H9 (cell line): ENCODE measurements around the gene KLF15. TPM values are rescaled to one million over a fixed set of nuclear protein-coding genes. Genes with fewer than 3 reads are reported as not detected.

Source experiments
- DNase-seq: peaks from one replicate; pipeline ENCODE4 v3.0.0-alpha.2; 2017
- H2AFZ ChIP-seq: one replicate; pipeline ENCODE4 v1.6.1; 2013; ENCODE audit warnings: mild to moderate bottlenecking, low read length, control low read depth, moderate library complexity
- H2AK5ac ChIP-seq: 2 replicates; pipeline ENCODE4 v1.6.1; 2013; ENCODE audit warnings: low read length, control low read depth, mixed read lengths; ENCODE audit not compliant: insufficient read length
- H2BK120ac ChIP-seq: one replicate; pipeline ENCODE4 v1.6.1; 2013; ENCODE audit warnings: low read depth, mild to moderate bottlenecking, low read length, control low read depth, inconsistent platforms; ENCODE audit not compliant: poor library complexity, severe bottlenecking
- H2BK12ac ChIP-seq: 2 replicates; pipeline ENCODE4 v1.6.1; 2013; ENCODE audit warnings: low read length, control low read depth, mixed read lengths, low read depth; ENCODE audit not compliant: insufficient read length
- H2BK15ac ChIP-seq: 2 replicates; pipeline ENCODE4 v1.6.1; 2013; ENCODE audit warnings: low read depth, low read length, control low read depth
- H2BK20ac ChIP-seq: one replicate; pipeline ENCODE4 v1.6.1; 2013; ENCODE audit warnings: low read depth, mild to moderate bottlenecking, low read length, control low read depth, inconsistent platforms; ENCODE audit not compliant: poor library complexity, severe bottlenecking
- H2BK5ac ChIP-seq: 2 replicates; pipeline ENCODE4 v1.6.1; 2013; ENCODE audit warnings: low read length, control low read depth, mixed read lengths; ENCODE audit not compliant: insufficient read length
- H3K14ac ChIP-seq: 2 replicates; pipeline ENCODE4 v1.6.1; 2013; ENCODE audit warnings: low read length, control low read depth; ENCODE audit not compliant: insufficient read depth
- H3K18ac ChIP-seq: 2 replicates; pipeline ENCODE4 v1.6.1; 2013; ENCODE audit warnings: low read depth, mild to moderate bottlenecking, mixed read lengths, low read length, control low read depth; ENCODE audit not compliant: insufficient read length
- H3K23ac ChIP-seq: 2 replicates; pipeline ENCODE4 v1.6.1; 2013; ENCODE audit warnings: low read length, control low read depth, mixed read lengths, low read depth; ENCODE audit not compliant: insufficient read length
- H3K23me2 ChIP-seq: 2 replicates; pipeline ENCODE4 v1.6.1; 2013; ENCODE audit warnings: low read depth, mild to moderate bottlenecking, mixed read lengths, low read length, control low read depth; ENCODE audit not compliant: insufficient read length, poor library complexity, severe bottlenecking
- H3K27ac ChIP-seq: 2 replicates; pipeline ENCODE4 v1.5.1; 2013; ENCODE audit warnings: low read length, control low read depth, mixed read lengths, low read depth; ENCODE audit not compliant: insufficient read length
- H3K27me3 ChIP-seq: 2 replicates; pipeline ENCODE4 v1.6.1; 2013; ENCODE audit warnings: low read length, control low read depth, inconsistent platforms; ENCODE audit not compliant: insufficient read depth
- H3K4ac ChIP-seq: 2 replicates; pipeline ENCODE4 v1.6.1; 2013; ENCODE audit warnings: low read depth, mild to moderate bottlenecking, control low read depth, inconsistent platforms, low read length, moderate library complexity
- H3K4me1 ChIP-seq: 2 replicates; pipeline ENCODE4 v1.6.1; 2013; ENCODE audit warnings: low read length, control low read depth, inconsistent platforms; ENCODE audit not compliant: insufficient read depth
- H3K4me2 ChIP-seq: 2 replicates; pipeline ENCODE4 v1.6.1; 2013; ENCODE audit warnings: low read length, control low read depth, mixed read lengths; ENCODE audit not compliant: insufficient read length, insufficient read depth
- H3K56ac ChIP-seq: 2 replicates; pipeline ENCODE4 v1.6.1; 2013; ENCODE audit warnings: low read depth, mild to moderate bottlenecking, mixed read lengths, low read length, control low read depth; ENCODE audit not compliant: insufficient read length
- H3K79me1 ChIP-seq: 2 replicates; pipeline ENCODE4 v1.6.1; 2013; ENCODE audit warnings: low read depth, mild to moderate bottlenecking, moderate library complexity, low read length, control low read depth, inconsistent platforms; ENCODE audit not compliant: insufficient read depth, poor library complexity, severe bottlenecking
- H3K79me2 ChIP-seq: 2 replicates; pipeline ENCODE4 v1.6.1; 2013; ENCODE audit warnings: low read length, control low read depth, inconsistent platforms; ENCODE audit not compliant: insufficient read depth
- H3K9ac ChIP-seq: 2 replicates; pipeline ENCODE4 v1.6.1; 2013; ENCODE audit warnings: low read length, control low read depth, mixed read lengths; ENCODE audit not compliant: insufficient read length; ENCODE audit errors: extremely low read depth
- H3K9me3 ChIP-seq: one replicate; pipeline ENCODE4 v1.6.1; 2013; ENCODE audit warnings: low read depth, low read length, inconsistent platforms; ENCODE audit not compliant: control insufficient read depth
- H3T11ph ChIP-seq: one replicate; pipeline ENCODE4 v1.6.1; 2013; ENCODE audit warnings: mild to moderate bottlenecking, low read length, control low read depth, inconsistent platforms
- H4K20me1 ChIP-seq: one replicate; pipeline ENCODE4 v1.6.1; 2013; ENCODE audit not compliant: control insufficient read depth, insufficient read length, insufficient read depth
- H4K5ac ChIP-seq: 2 replicates; pipeline ENCODE4 v1.6.1; 2013; ENCODE audit warnings: low read depth, mild to moderate bottlenecking, mixed read lengths, low read length, control low read depth; ENCODE audit not compliant: insufficient read length
- H4K8ac ChIP-seq: replicated peaks from 2 replicates; pipeline ENCODE4 v1.6.1; 2013; ENCODE audit warnings: low read length, control low read depth, mixed read lengths, low read depth; ENCODE audit not compliant: insufficient read length
- H4K91ac ChIP-seq: 2 replicates; pipeline ENCODE4 v1.6.1; 2013; ENCODE audit warnings: low read depth, mild to moderate bottlenecking, moderate library complexity, mixed read lengths, low read length, control low read depth; ENCODE audit not compliant: insufficient read length
- H3K27ac Mint-ChIP-seq, 3 experiments: 2 replicates in 2 of 3; 3 replicates in 1 of 3; pipeline ENCODE4 v1.8.0; 2020 to 2021; ENCODE audit warnings: mixed read lengths in 3 of 3, mild to moderate bottlenecking in 1 of 3, moderate library complexity in 1 of 3
- H3K27me3 Mint-ChIP-seq: 2 replicates; pipeline ENCODE4 v1.8.0; 2021; ENCODE audit warnings: low read depth, mild to moderate bottlenecking, moderate library complexity, mixed read lengths
- H3K36me3 Mint-ChIP-seq, 3 experiments: 2 replicates in 2 of 3; 3 replicates in 1 of 3; pipeline ENCODE4 v1.8.0; 2020 to 2021; ENCODE audit warnings: low read depth in 3 of 3, mixed read lengths in 3 of 3; ENCODE audit not compliant: insufficient read depth in 1 of 3
- H3K4me1 Mint-ChIP-seq, 2 experiments: 2 replicates each; pipeline ENCODE4 v1.8.0; 2020; ENCODE audit warnings: mixed read lengths in 2 of 2
- H3K4me3 Mint-ChIP-seq, 2 experiments: 2 replicates in 1 of 2; 3 replicates in 1 of 2; pipeline ENCODE4 v1.8.0; 2020 to 2021; ENCODE audit warnings: mild to moderate bottlenecking in 2 of 2, mixed read lengths in 2 of 2, moderate library complexity in 1 of 2
- H3K9me3 Mint-ChIP-seq, 2 experiments: 2 replicates in 1 of 2; 3 replicates in 1 of 2; pipeline ENCODE4 v1.8.0; 2020; ENCODE audit warnings: mild to moderate bottlenecking in 2 of 2, mixed read lengths in 2 of 2, moderate library complexity in 1 of 2
- CTCF ChIP-seq: fragments of 200-600 bp; sonication (generic); conservative IDR thresholded peaks from 3 replicates; pipeline ENCODE4 v1.8.0; 2021; ENCODE audit warnings: antibody characterized with exemption, mild to moderate bottlenecking
- WGBS: extraction: QIAGEN DNeasy Blood & Tissue Kit; methylation state at CpG from one replicate; pipeline ENCODE4 v1.1.7; 2013; ENCODE audit warnings: missing lambda C conversion rate, low lambda C conversion rate, mixed read lengths; ENCODE audit not compliant: insufficient read length; ENCODE audit errors: extremely low coverage; 5-methylcytosine and 5-hydroxymethylcytosine counted together
- total RNA-seq: library from RNA; stranded (reverse); gene quantifications from 2 replicates; pipeline ENCODE4 v1.2.1, GENCODE V29; 2021

The KLF15 gene
- total RNA-seq, 1 experiment from 2014 or later, result 10.8 TPM

DNA sequence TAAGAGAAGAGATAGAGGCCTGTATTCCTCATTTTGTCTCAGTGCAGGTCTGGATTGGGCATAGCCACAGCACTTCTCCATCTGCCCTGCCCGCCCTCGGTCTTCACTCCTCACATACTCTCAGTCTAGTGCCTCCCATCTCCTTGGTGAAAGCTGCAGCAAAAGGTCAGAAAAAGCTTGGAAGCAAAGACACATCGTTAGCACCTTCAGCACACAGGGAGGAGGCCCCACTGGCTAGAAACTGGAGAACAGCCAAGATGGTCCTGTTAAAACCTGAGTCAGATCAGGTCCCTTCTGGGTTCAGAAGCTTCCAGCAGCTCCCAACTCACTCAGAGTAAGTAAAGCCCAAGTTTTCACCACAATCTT is 1.6 kb upstream of the KLF15 start:
- no peak overlapping the region for H2BK15ac ChIP-seq
- H3K27ac ChIP-seq, result no peak overlapping the region
- Mint-ChIP-seq H3K9me3 (no peaks in the 10 kb centered on the region), H3K27me3 (peaks cover 31% of the 10 kb centered on the region), H3K36me3 (no peaks in the 10 kb centered on the region), H3K27ac (no peak overlapping the region), H3K4me1 (peaks cover 38 to 45% of the 10 kb centered on the region in 2 experiments), H3K4me3 (peak overlapping the region in 1 of 2 experiments; percentile 8; a peak in 2 of 5 replicates)
- no peak overlapping the region for H4K8ac ChIP-seq
- no peaks in the 10 kb centered on the region for H3K79me1 ChIP-seq
- H3T11ph ChIP-seq, result no peak overlapping the region
- H3K27me3 ChIP-seq, result no peaks in the 10 kb centered on the region; the same call in 1 of the 2 replicates
- no peaks in the 10 kb centered on the region for H3K79me2 ChIP-seq
- no peak overlapping the region for H3K9ac ChIP-seq
- DNase-seq, result no peak
- H2AK5ac ChIP-seq, result no peak overlapping the region
- H2BK20ac ChIP-seq, result no peak overlapping the region
- no peak overlapping the region for H3K4ac ChIP-seq
- no peak overlapping the region for H2BK5ac ChIP-seq
- H2AFZ ChIP-seq, result no peak overlapping the region
- no peak overlapping the region for H3K4me2 ChIP-seq
- no peak overlapping the region for H2BK120ac ChIP-seq
- no peak for TF ChIP-seq CTCF
- H3K56ac ChIP-seq, result no peak overlapping the region
- no CpG with 5 or more reads among the region's 3 CpGs for WGBS
- H4K91ac ChIP-seq, result no peak overlapping the region
- peaks cover 10% of the 10 kb centered on the region for H3K23me2 ChIP-seq
- H4K20me1 ChIP-seq, result no peaks in the 10 kb centered on the region
- H3K9me3 ChIP-seq, result no peaks in the 10 kb centered on the region
- H3K18ac ChIP-seq, result no peak overlapping the region
- H3K23ac ChIP-seq, result no peak overlapping the region
- H3K4me1 ChIP-seq, result peaks cover 4% of the 10 kb centered on the region; the same call in 1 of the 2 replicates
- H4K5ac ChIP-seq, result no peak overlapping the region
- no peak overlapping the region for H3K14ac ChIP-seq
- H2BK12ac ChIP-seq, result no peak overlapping the region
